Stimulated activated CD8-positive, alpha-beta memory T cell treated with anti-CD3 and anti-CD28 coated beads, Interleukin-2, amount 100 ng/mL, for 48 hours (primary cell): ENCODE results near the gene DNAJA4.
"Not testable (repeated sequence)": the region's sequence is repeated elsewhere in the genome, so short reads cannot be mapped to it uniquely, and the experiment has no call there.

Source experiments
- DNase-seq, 2 donors: peaks; one replicate each; pipeline ENCODE4 v3.0.0-alpha.2; 2020; ENCODE audit warnings: low read depth in 2 of 2

The DNAJA4 gene

GRCh38 chr15:78244101-78244500 lies 20.3 kb upstream of the DNAJA4 start:
- DNase-seq: no peak

- no peak for DNase-seq
Observed at GRCh38 chr15:78244893-78245292, 19.5 kb upstream of the DNAJA4 start.

GRCh38 chr15:78245392-78245791 lies 19.0 kb upstream of the DNAJA4 start:
- DNase-seq: not testable (repeated sequence)

GRCh38 chr15:78245976-78246620 lies 18.3 kb upstream of the DNAJA4 start:
- DNase-seq: not testable (repeated sequence)

GRCh38 chr15:78247911-78248310 lies 16.5 kb upstream of the DNAJA4 start:
- DNase-seq: no peak

- no peak for DNase-seq
Observed at GRCh38 chr15:78249131-78249530, 15.2 kb upstream of the DNAJA4 start.

GRCh38 chr15:78251136-78251535 lies 13.2 kb upstream of the DNAJA4 start:
- no peak for DNase-seq

GRCh38 chr15:78255421-78256043 lies 8.8 kb upstream of the DNAJA4 start:
- DNase-seq: no peak

- no peak for DNase-seq
Observed at GRCh38 chr15:78256044-78256437, 8.3 kb upstream of the DNAJA4 start.

GRCh38 chr15:78257681-78258080 lies 6.7 kb upstream of the DNAJA4 start:
- no peak for DNase-seq

GRCh38 chr15:78259232-78259631 lies 5.1 kb upstream of the DNAJA4 start:
- no peak for DNase-seq

- no peak for DNase-seq
Observed at GRCh38 chr15:78260489-78260888, 3.9 kb upstream of the DNAJA4 start.

- DNase-seq: no peak
Observed at GRCh38 chr15:78261062-78261461, 3.3 kb upstream of the DNAJA4 start.

GRCh38 chr15:78263351-78263781 lies 996 bp upstream of the DNAJA4 start:
- DNase-seq: no peak

GRCh38 chr15:78263907-78264303 lies 457 bp upstream of the DNAJA4 start:
- no peak for DNase-seq

GRCh38 chr15:78265137-78265460 lies 737 bp downstream of the DNAJA4 start:
- no peak for DNase-seq

- DNase-seq: no peak
Observed at GRCh38 chr15:78265752-78266224, 1.4 kb downstream of the DNAJA4 start.

GRCh38 chr15:78266229-78266628 lies 1.9 kb downstream of the DNAJA4 start:
- DNase-seq: no peak

- DNase-seq: no peak
Observed at GRCh38 chr15:78266806-78267205, 2.4 kb downstream of the DNAJA4 start.

GRCh38 chr15:78272316-78272715 lies 8.0 kb downstream of the DNAJA4 start:
- no peak for DNase-seq

GRCh38 chr15:78272776-78273175 lies 8.4 kb downstream of the DNAJA4 start:
- DNase-seq: no peak

GRCh38 chr15:78274994-78275393 lies 10.6 kb downstream of the DNAJA4 start:
- no peak for DNase-seq

GRCh38 chr15:78276064-78276943 lies 11.9 kb downstream of the DNAJA4 start:
- DNase-seq: no peak
